GM21381 (cell line): ENCODE measurements around the gene PVALB.

ENCODE experiments used
- ATAC-seq: cut with Tn5 transposase; IDR thresholded peaks from one replicate; pipeline ENCODE4 v1.9.1; 2021; ENCODE audit warnings: mild to moderate bottlenecking, moderate library complexity; ENCODE audit not compliant: unreplicated experiment

PVALB gene, protein sequence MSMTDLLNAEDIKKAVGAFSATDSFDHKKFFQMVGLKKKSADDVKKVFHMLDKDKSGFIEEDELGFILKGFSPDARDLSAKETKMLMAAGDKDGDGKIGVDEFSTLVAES

DNA sequence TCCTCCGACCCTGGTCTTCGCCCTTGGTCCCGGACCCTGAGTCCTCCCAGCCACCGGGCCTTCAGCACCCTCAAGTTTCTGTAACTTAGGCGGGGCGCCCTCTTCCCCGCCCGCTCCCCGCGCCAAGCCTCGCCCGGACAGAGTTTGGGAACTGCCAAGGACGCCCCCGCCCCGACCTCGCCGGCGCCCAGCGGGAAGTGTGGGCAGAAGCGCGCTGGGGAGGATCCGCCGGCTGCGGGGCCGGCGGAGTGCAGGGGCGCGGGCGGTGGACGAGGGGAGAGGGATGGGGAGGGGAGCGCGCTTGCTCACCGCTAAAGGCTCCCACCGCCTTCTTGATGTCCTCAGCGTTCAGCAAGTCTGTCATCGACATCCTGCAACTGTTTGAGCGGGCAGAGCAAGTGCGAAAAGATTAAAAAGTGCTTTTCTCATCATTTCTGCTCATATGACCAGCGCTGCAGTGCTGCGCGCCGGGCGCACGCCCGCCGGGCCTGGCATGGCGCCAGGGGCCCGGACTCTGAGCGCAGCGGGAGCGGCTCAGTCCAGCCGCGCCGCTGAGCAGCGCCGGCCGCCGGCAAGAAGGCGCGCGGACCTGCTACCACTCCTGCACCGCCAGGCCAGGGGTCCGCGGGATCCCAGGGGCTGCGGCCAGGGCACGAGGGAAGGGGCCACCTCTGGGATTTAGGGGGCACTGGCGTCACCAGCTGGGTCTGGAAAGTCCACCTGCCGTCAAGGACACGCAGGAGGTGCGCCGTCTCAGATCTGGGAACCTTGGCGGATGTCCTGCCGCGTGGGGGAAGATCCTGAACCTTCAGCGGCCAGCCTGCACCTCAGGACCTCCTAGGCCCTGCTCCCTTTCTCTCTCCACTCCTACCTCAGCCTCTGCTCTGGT, at the start of gene PVALB:
TSS of gene PVALB (minus strand) at position 400 of the 889 bp plus-strand sequence. CDS start at position 370, 30 bp downstream.
- ATAC-seq = no peak

DNA sequence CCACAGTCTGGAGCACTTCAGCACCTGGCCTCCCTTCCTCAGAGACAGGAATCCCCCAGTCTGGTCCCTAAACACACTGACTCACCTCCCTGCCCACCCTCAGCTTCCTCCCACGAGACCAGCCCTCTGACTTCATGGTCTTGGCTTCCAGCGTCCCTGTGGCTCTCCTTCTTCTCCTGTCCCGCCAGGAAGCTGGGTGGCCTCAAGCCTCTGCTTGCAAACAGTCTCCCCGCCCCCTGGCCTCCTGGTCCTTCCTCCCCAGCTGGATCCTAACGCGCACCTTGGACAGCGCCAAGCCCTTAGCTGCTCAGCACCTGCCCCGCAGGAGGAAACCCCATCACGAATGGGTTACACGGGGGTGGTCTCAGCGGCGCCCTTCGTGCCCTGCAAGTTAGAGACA, 48.5 kb upstream of the PVALB start:
- ATAC-seq = no peak

DNA sequence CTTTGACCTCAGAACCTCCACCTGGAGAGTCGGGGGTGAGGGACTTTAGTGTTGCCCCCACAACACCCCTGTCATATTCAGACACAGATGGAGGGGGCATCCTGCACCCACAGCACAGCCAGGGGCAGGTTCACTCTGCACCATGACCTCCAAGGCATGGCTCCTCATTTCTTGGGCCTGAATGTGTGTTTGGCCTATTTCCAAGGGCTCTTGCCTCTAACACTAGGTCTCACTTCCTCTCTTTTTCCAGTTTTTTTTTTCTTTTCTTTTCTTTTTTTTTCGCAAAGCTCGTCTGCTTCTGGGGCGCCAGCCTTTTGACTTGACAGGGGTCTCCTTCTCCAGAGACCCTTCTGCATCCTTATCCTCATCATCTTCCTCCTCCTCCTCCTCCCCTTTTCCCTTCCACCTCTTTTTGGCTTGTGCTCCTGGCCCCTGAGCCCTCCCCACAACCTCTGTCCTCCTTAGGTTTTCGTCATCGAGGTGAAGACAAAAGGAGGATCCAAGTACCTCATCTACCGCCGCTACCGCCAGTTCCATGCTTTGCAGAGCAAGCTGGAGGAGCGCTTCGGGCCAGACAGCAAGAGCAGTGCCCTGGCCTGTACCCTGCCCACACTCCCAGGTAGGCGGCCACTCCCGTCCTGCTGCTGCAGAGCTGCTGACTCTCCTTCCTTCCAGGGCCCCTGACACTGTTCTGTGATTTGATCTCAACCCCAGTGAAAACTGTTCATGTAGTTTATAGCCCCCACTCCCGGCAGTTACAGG, 47.8 kb upstream of the PVALB start:
- no peak for ATAC-seq

DNA sequence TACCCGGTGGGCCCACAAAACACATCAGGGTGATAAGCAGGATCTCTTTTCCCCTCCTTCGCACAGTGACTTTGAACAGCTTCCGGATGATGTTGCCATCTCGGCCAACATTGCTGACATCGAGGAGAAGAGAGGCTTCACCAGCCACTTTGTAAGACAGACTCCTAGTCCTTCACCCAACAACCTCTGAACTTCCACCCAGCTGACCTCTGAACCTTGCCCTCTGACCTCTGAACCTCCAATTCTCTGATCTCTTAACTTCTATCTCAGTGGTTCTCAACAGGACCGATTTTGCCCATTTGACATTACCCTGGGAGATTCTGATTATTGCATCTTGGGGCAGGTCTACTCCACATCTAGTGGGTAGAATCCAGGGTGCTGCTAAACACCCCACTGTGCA, 47.1 kb upstream of the PVALB start:
- no peak for ATAC-seq

DNA sequence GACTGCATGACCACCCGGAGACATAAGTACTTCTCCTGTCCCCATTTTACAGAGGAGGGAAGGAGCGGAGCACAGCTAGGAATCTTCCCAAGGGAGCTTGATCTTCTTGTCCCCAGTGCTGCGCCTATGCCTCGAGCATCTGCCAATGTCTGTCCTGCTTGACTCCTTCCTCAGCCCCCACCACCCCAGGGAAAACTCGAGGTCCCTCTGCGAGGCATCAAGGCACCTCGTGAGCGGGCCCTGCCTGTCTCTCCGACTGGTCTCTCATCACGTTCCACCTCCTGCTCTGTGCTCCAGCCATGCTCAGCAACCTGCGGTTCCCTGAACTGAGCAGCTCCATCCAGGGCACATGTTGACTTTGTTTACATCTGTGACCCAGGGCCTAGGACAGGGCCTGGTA, 46.4 kb upstream of the PVALB start:
- ATAC-seq = no peak

DNA sequence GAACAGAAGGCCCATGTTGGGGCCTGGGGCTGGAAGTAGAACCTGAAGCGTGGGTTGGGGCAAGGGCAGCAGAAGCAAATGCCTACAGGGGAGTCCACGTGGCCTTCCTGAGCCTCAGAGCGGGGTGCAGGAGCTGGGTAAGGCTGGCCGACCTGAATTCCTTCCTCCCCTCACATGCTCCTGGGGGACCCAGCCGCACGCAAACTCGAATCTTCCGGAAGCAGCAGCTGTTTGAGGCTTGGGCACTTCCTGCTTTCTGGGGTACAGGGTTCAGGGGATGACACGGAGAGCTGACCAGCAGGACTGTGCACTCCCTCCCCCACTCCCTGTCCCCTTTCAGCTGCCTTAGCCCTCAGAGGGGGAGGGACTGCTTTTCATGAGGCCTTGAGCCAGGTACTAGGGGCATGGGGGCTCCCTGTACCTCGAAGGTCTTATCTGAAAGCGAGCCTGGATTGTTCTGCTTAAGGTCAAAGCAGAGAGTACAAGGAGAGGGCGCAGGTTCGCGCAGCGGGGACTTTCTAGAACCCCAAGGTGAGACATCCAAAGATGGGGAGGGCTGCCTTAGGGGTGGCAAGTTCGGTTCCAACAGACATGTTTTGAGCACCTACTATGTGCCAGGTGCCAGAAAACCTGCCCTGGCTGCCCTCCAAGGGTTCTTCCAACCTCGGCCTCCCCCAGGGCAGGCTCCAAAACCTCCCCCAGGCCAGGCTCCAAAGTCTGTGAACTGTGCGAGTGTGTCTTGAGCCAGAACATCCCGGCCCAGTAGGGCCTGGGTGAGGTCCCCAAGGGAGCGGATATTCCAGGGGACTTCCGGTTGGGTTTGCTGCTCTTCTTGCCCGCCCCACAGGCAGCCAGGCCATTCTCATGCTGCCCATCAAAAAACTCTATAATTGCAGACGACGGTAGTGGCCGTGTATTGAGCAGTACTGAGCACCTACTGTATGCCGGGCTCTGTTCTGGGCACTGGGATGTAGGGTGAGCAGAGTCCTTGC, 45.7 kb upstream of the PVALB start:
- ATAC-seq = no peak

DNA sequence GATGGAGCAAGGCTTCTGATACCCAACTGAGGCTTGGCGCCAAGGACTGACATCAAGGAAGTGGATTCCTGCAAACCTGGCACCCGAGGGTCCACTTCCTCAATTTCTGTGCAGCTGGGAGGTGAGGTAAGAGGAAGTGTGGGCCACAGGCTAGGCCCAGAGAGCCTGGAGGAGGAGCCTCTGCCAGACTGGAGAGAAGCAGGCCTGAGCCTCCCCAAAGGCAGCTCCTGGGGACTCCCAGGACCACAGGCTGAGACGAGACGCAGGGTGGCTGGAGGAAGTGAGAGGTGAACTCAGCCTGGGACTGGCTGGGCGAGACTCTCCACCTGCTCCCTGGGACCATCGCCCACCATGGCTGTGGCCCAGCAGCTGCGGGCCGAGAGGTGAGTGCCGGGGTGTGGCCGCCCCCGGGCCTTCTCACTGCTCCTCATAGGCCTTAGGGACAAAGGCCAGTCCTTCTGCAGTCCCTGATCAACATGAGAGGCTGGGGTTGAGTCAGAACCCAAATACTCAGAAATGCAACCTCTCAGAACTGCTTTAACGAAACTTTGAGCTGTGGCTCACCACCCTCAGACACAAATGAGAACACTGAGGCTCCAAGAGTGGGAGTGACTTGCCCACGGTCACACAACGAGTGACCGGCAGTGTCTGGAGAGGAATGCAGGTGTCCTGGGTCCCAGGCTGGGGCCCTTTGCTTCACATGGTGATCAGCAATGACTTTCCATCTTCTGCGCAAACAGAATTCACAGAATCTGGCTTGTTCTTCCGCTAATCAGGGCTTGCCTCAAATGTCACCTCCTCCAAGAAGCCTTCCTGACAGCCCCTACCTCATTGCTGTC, 44.2 kb upstream of the PVALB start, which contains the start of gene NCF4:
TSS of gene NCF4 (plus strand) at position 186 of the 839 bp plus-strand sequence. CDS start at position 352, 166 bp downstream.
- ATAC-seq = peak; percentile 58

DNA sequence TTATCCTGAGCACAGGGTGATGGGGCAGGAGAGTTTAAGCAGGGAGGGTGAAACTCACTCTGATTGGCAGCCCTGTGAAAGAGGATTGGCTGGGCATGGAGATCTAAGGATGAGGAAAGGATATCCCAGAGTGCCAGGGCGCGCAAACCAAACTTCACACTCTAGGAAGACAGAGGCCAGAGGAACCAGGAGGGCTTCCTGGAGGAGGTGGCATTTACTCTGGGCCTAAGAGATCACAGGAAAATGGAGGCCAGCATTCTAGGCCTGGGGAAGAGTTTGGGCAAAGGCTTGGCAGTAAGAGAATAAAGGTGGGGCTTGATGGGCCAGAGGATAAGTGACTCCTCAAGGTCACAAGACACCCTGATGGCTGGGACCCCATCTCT, 43.6 kb upstream of the PVALB start:
- ATAC-seq = no peak

DNA sequence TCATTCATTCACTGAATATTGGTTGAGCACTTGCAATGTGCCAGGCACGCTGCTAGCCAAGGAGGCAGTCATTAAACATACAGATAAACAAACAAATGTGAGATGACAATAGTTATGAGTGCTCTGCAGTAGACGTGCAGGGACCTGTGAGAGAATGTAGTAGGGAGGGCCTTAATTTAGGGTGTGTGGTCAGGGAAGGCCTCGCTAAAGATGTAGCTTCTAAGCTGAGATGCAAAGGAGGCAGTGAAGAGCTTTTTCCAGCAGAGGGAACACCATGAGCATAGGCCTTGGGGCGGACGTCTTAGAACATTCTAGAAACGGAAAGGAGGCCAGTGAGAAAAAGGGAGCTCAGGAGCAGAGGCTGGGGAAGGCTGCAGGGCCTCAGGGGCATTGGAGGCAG, 43.2 kb upstream of the PVALB start:
- ATAC-seq = no peak

DNA sequence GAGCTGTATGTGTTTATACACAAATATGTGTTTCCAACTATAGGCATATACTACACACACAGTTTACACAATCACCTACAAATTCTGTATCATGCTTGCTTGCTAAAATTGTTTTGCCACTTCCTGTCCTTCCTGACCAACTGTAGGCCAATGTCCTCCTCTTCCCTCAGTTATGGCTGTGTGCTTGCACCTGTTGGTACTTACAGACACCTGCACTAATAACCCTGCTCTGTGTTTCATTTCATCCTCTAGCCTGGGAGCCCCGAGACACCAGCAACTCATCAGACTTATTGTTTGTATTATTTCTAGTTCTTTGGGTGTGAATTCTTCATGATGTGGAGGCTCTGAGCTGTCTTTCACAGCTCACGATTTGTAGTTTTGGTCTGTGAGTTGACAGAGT, 42.1 kb upstream of the PVALB start:
- ATAC-seq = no peak

DNA sequence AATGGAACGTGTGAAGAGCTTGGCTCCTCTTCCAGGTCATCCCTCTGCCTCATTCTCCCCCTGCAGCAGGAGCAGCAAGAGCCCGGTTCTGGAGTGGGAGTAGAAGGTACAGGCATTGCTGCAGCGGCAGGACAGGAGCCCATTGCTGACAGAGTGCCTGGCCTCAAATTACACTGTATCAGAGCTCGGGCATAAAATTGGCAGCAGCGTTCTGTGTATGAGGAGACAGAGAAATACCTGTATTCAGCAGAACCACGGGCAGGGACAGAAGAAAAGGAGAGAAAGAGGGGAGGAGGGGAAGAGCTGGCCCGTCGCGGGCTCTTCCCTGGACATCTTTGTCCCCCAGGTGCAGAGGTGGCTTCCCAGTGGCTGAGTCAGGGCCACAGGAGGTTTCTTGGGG, 41.3 kb upstream of the PVALB start:
- ATAC-seq = no peak

DNA sequence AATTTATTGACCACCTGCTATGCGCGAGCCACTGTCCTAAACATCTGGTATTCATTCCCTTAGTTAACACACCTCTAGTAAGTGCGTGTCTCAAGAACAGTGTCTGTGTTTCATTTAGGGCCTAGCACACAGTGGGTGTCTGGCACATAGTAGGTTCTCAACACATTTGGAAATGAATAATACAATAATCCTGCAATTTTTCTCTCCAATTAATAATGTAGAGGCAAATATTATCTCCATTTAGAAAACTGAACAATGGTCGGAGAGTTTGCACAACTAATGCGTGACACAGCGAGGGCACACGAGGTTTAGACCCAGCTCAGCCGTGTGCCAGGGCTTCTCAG, 39.9 kb upstream of the PVALB start:
- ATAC-seq = no peak

DNA sequence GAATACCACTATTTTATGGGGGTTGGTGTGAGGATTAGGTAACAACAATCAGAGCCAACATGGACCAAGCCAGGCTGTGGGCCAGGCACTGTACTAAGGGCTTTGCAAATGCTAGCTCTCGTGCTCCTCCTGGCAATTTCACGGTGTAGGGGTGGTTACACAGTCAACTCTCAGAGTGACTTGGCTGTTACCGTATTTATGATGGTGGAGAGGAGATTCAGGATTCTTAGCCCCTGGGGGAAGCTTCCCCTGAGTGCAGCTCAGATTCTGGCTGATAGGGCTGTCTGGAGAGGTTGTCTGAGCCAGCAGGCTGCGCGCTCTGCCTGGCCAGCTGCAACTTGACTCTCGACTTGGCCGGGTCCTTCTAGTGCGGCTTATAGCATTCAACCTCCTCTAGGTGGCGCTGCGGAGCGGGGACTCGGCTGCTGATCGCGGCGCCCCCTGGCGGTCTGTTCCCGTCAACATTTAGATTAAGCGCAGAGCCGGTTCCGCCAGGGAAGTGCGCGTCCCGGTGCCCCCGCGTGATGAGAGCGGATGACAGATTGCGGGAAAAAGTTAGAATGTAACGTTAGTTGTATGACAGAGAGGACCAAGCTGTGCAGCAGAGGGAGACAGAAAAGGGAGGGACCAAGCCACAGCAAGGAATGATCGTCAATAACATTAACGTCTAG, 39.4 kb upstream of the PVALB start:
- no peak for ATAC-seq

DNA sequence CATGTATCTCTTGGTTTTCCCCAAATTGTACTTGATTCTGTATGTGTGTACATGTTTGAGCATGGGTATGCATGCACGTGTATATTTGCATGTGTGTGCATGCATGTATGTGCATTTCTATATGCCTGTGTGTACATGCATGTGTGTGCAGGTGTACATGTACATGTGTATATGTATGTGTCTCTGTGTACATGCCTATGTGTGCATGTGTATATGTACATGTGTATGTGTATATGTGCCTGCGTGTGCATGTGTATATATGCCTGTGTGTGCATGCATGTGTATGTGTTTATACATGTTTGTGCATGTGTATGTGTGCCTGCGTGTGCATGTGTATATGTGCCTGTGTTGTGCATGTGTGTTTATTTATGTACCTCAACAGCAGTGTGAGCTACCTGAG, 38.6 kb upstream of the PVALB start:
- no peak for ATAC-seq

DNA sequence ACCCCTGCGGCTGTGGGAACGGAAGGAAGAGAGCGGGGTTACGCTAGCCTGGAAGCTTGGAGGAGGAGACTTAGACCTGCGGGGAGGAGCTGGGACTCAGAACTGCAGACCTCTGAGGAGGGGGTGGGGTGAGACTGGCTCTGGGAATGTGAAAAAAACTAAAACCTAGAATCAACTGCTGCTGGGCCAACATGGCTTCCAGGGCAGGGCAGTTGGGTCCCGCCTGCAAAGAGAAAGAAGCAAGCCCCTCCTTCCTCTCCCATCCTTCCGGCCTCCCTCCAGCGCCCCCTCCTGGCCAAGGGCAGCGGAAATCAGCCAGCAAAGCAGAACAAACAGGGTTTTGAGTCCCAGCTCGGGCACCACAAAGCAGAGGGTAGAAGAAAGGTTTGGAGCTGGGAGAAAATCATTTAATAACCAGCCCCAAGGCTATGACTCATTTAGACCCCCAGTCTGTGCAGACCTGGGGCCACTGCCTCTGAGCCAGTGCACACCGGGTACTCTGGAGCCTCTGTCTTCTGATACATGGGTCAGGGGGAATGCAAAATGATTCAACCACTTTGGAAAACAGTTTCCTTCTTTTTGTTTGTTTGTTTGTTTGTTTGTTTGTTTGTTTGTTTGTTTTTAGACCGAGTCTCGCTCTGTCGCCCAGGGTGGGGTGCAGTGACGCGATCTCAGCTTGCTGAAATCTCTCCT, 36.7 kb upstream of the PVALB start:
- ATAC-seq = no peak

DNA sequence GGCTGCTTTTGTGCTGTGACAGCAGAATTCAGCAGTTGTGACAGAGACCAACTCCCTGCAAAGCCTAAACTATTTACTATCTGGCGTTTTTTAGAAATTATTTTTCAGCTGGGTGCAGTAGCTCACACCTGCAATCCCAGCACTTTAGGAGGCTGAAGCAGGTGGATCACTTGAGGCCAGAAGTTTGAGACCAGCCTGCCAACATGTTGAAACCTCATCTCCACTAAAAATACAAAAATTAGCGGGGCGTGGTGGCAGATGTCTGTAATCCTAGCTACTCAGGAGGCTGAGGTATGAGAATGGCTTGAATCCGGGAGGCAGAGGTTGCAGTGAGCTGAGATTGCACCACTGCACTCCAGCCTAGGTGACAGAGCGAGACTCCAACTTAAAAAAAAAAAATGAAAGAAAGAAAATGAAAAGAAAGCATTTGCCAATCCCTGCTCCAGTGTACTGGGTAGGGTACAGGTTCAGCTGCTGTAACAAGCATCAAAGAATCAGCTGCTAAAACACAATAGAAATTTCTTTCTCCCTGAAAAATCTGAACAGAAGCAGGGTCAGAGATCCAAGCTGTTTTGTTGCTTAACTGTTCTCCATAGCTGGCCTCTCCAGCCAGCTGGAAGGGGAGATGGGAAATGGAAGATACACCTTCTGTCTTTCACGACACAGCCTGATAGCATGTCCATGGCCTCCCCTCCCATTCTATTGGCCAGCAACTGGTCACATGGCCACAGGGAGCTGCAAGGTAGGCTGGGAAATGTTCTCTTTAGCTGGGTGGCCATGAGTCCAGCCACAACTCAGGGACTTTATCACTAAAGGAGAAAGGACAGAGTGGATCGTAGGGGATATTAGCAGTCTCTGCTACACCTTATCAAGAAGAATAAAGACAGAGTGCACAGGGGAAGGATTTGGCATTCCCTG, 35.5 kb upstream of the PVALB start:
- no peak for ATAC-seq

DNA sequence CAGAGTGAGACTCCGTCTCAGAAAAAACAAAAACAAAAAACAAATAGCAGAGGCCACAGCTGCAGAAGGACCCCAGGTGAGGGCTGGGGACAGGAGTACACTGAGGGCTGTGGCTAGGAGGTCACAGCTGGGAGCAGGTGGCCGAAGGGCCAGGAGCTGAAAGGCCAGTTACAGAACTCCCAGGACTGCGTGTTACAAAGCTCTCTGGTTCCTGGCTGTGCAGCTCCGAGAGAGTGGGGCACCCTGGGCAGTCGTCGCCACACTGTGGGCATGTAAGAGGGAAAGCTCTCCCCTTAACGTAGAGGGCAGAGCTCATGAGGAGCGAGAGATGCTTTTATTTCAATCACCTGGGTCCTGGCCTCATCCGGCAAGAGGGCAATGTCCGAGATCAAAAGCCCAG, 33.8 kb upstream of the PVALB start:
- ATAC-seq = no peak

DNA sequence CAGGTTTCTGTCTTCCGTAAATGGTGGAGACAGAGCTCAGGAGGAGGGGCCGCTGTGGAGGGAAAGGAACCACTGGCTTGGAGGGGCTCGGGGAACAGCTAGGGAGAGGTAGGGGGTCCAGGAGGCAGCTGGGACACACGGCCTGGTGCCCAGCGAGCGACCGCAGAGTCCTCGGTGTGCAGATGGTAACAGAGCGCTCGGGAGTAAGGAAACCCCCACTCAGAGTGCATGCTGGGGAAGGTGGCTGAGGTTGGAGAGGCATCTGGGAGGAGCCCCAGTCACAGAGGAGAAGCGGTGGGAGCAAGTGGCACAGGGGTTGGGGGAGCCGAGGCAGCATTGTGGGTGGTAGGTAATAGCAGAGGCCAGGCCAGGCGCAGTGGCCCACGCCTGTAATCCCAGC, 33.2 kb upstream of the PVALB start:
- no peak for ATAC-seq
